Ascending aorta (tissue), 2 donors: ENCODE data around the gene CDH23. TPM values are rescaled to one million over a fixed set of nuclear protein-coding genes. Genes with fewer than 3 reads are reported as not detected.

Experiments
- DNase-seq, 2 donors: peaks; one replicate each; pipeline ENCODE4 v3.0.0-alpha.2; 2019; ENCODE audit warnings: low spot score in 2 of 2
- H3K27ac ChIP-seq, 2 donors: fragments of 200-600 bp; sonication (generic); one replicate each; pipeline ENCODE4 v1.5.1; 2016 to 2017; ENCODE audit warnings: mild to moderate bottlenecking in 1 of 2
- H3K27me3 ChIP-seq: fragments of 200-600 bp; sonication (generic); one replicate; pipeline ENCODE4 v1.5.1; 2017
- H3K36me3 ChIP-seq, 2 donors: fragments of 200-600 bp; sonication (generic); one replicate each; pipeline ENCODE4 v1.5.1; 2016
- H3K4me1 ChIP-seq, 2 donors: fragments of 200-600 bp; sonication (generic); one replicate each; pipeline ENCODE4 v1.5.1; 2016 to 2017; ENCODE audit warnings: mild to moderate bottlenecking in 1 of 2
- H3K4me3 ChIP-seq, 2 donors: fragments of 200-600 bp; sonication (generic); one replicate each; pipeline ENCODE4 v1.5.1; 2016 to 2017; ENCODE audit warnings: mild to moderate bottlenecking in 1 of 2
- H3K9me3 ChIP-seq, 2 donors: fragments of 200-600 bp; sonication (generic); one replicate each; pipeline ENCODE4 v1.5.1; 2016
- CTCF ChIP-seq, 3 experiments: fragments of 200-600 bp in 2 of 3; fragments of 450-650 bp in 1 of 3; sonication (generic) in 2 of 3; IDR thresholded peaks; one replicate each; pipeline ENCODE4 v1.5.1; 2016 to 2019; ENCODE audit warnings: antibody characterized with exemption in 3 of 3, mild to moderate bottlenecking in 1 of 3, moderate library complexity in 1 of 3
- intact Hi-C: fragments of 100-400 bp; cut with DNase I; formaldehyde crosslinking; loops from one replicate; pipeline ENCODE4 v1.15.1; 2023
- total RNA-seq: library from RNA; depleted of rRNA; stranded (reverse); fragments of >200 nt; gene quantifications from one replicate; pipeline ENCODE4 v1.1.0, GENCODE V29; 2016

CDH23 gene
- total RNA-seq, 1 donor from 2014 or later, result 40.9 TPM

- Histone ChIP-seq H3K27me3 (no peaks in the 10 kb centered on the region), H3K27ac (no peak overlapping the region), H3K9me3 (no peaks in the 10 kb centered on the region), H3K36me3 (no peaks in the 10 kb centered on the region), H3K4me3 (no peak overlapping the region), H3K4me1 (peaks cover 0 to 3% of the 10 kb centered on the region in 2 donors)
- intact Hi-C loops, result loop anchor here (2.0 to 5.0 kb wide), 2 partner anchors 241 to 397 kb away; partner anchors contain the start of gene VSIR
- TF ChIP-seq CTCF (IDR thresholded peaks at IDR 0.05), result no peak
- DNase-seq, result no peak
These were observed 20.8 kb upstream of the CDH23 start for GRCh38 chr10:71375952-71376351.

GRCh38 chr10:71378336-71379117, 18.2 kb upstream of the CDH23 start:
- intact Hi-C loops, result loop anchor here (5.0 kb wide), 1 partner anchor 239 kb away; no protein-coding TSS in a partner anchor
- Histone ChIP-seq H3K27ac (no peak overlapping the region), H3K27me3 (no peaks in the 10 kb centered on the region), H3K4me3 (no peak overlapping the region), H3K36me3 (no peaks in the 10 kb centered on the region), H3K4me1 (peaks cover 0 to 3% of the 10 kb centered on the region in 2 donors), H3K9me3 (no peaks in the 10 kb centered on the region)
- DNase-seq, result no peak
- no peak for TF ChIP-seq CTCF (IDR thresholded peaks at IDR 0.05)

- intact Hi-C loops, result loop anchor here (5.0 kb wide), 1 partner anchor 238 kb away; no protein-coding TSS in a partner anchor
- Histone ChIP-seq H3K4me3 (no peak overlapping the region), H3K9me3 (no peaks in the 10 kb centered on the region), H3K36me3 (no peaks in the 10 kb centered on the region), H3K27ac (no peak overlapping the region), H3K27me3 (no peaks in the 10 kb centered on the region), H3K4me1 (peaks cover 0 to 3% of the 10 kb centered on the region in 2 donors)
- DNase-seq, result no peak
- TF ChIP-seq CTCF (IDR thresholded peaks at IDR 0.05), result no peak
These were observed 17.5 kb upstream of the CDH23 start for GRCh38 chr10:71379118-71379766.

- Histone ChIP-seq H3K27me3 (no peaks in the 10 kb centered on the region), H3K9me3 (no peaks in the 10 kb centered on the region), H3K4me1 (peaks cover 0 to 3% of the 10 kb centered on the region in 2 donors), H3K36me3 (no peaks in the 10 kb centered on the region), H3K4me3 (no peak overlapping the region), H3K27ac (no peak overlapping the region)
- TF ChIP-seq CTCF (IDR thresholded peaks at IDR 0.05), result no peak
- DNase-seq, result no peak
- intact Hi-C loops, result loop anchor here (5.0 kb wide), 1 partner anchor 431 kb away; no protein-coding TSS in a partner anchor
These were observed 15.9 kb upstream of the CDH23 start for GRCh38 chr10:71380841-71381240.

GRCh38 chr10:71381611-71382010, 15.1 kb upstream of the CDH23 start:
- TF ChIP-seq CTCF (IDR thresholded peaks at IDR 0.05), result no peak
- Histone ChIP-seq H3K36me3 (no peaks in the 10 kb centered on the region), H3K4me3 (no peak overlapping the region), H3K27me3 (no peaks in the 10 kb centered on the region), H3K4me1 (peaks cover 0 to 3% of the 10 kb centered on the region in 2 donors), H3K9me3 (no peaks in the 10 kb centered on the region), H3K27ac (no peak overlapping the region)
- intact Hi-C loops, result loop anchor here (5.0 kb wide), 1 partner anchor 431 kb away; no protein-coding TSS in a partner anchor
- no peak for DNase-seq
